Gastrocnemius medialis (tissue), 4 donors: ENCODE results near the gene NFIA.

Experiments used
- POLR2A ChIP-seq, 2 donors: fragments of 450-650 bp; IDR thresholded peaks; one replicate each; pipeline ENCODE4 v1.6.1; 2017; ENCODE audit warnings: antibody characterized with exemption in 2 of 2, mild to moderate bottlenecking in 2 of 2, moderate library complexity in 2 of 2
- TF ChIP-seq, protein P1 (sequence below), 5 experiments: fragments of 450-650 bp in 3 of 5; fragments of 200-600 bp in 2 of 5; sonication (generic) in 2 of 5; IDR thresholded peaks in 4 of 5; conservative IDR thresholded peaks in 1 of 5; 1 replicate in 4 of 5; 2 replicates in 1 of 5; pipeline ENCODE4 v1.5.1; 2016 to 2019; ENCODE audit warnings: antibody characterized with exemption in 5 of 5, mild to moderate bottlenecking in 3 of 5, moderate library complexity in 3 of 5

DNA sequence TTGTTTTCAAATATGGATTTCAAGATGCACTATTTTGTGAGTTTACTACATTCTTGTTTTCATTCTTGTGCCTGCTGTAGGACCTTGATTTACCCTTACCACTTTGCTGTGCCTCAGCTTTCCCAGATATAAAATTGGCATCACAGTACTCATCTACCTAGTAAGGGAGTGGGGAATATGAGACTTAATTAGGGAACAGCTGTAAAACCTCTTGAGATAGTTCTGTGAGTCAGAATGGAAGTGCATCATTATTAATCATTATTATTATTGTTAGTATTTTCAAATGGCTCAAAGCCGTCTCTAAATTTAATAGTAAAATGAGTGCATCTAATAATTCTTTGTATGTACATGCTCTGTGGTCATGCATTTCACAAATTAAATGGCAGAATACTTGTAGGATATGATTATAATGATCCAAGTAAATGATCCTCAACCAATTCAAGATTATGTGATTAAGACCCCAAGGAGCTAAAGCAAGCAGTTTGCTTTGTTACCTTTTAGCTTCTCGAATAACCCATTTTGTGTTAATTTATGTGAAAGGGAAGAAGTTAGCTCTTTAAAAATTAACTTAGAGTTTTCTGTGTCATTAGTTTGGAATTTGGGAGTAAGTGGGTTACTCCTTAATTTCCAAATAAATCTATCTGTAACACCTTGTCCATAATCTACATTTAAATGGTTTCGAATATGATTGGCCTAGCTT is 155.4 kb downstream of the NFIA start:
- TF ChIP-seq POLR2A (IDR thresholded peaks at IDR 0.05) = no peak
- TF ChIP-seq, protein P1, sequence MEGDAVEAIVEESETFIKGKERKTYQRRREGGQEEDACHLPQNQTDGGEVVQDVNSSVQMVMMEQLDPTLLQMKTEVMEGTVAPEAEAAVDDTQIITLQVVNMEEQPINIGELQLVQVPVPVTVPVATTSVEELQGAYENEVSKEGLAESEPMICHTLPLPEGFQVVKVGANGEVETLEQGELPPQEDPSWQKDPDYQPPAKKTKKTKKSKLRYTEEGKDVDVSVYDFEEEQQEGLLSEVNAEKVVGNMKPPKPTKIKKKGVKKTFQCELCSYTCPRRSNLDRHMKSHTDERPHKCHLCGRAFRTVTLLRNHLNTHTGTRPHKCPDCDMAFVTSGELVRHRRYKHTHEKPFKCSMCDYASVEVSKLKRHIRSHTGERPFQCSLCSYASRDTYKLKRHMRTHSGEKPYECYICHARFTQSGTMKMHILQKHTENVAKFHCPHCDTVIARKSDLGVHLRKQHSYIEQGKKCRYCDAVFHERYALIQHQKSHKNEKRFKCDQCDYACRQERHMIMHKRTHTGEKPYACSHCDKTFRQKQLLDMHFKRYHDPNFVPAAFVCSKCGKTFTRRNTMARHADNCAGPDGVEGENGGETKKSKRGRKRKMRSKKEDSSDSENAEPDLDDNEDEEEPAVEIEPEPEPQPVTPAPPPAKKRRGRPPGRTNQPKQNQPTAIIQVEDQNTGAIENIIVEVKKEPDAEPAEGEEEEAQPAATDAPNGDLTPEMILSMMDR (IDR thresholded peaks at IDR 0.05 in 4 of 5, conservative IDR thresholded peaks at IDR 0.05 in 1 of 5) = no peak
